B cell (primary cell): Measurements from ENCODE around the gene FOXL2. TPM values are rescaled to one million over a fixed set of nuclear protein-coding genes. Genes with fewer than 3 reads are reported as not detected.

Source experiments
- ATAC-seq: fragments of 200-7000 bp; cut with Tn5 transposase; one replicate; pipeline ENCODE4 v1.10.0; 2021; ENCODE audit warnings: low read depth, mild to moderate bottlenecking, moderate number of reproducible peaks, moderate library complexity
- CTCF ChIA-PET: fragments of 350-600 bp; sonication (Branson Sonifier 250); formaldehyde crosslinking; loops from one replicate; lab custom pipeline; 2021; ENCODE audit warnings: antibody characterized with exemption, inconsistent platforms; lab: Charles Lee
- POLR2A ChIA-PET: fragments of 350-600 bp; sonication (Branson Sonifier 250); formaldehyde crosslinking; loops from one replicate; lab custom pipeline; 2021; ENCODE audit warnings: antibody characterized with exemption; lab: Charles Lee
- DNase-seq: peaks from one replicate; pipeline ENCODE4 v3.0.0; 2013
- H2AFZ ChIP-seq: 2 replicates; pipeline ENCODE4 v1.6.1; 2012; ENCODE audit warnings: mild to moderate bottlenecking, low read depth, low read length; ENCODE audit not compliant: insufficient read depth, poor library complexity, severe bottlenecking
- H3K27ac ChIP-seq, 2 donors: 1 replicate in 1 of 2; 2 replicates in 1 of 2; pipeline ENCODE4 v1.5.1; 2012 to 2013; ENCODE audit warnings: low read length in 2 of 2, mild to moderate bottlenecking in 2 of 2, moderate library complexity in 1 of 2
- H3K27me3 ChIP-seq, 4 experiments: fragments of 200-600 bp in 1 of 4; sonication (generic) in 1 of 4; replicated peaks in 1 of 4; 1 replicate in 2 of 4; 2 replicates in 2 of 4; pipeline versions ENCODE4 v1.6.1 to v1.7.0; 2013 to 2016; ENCODE audit warnings: low read length in 3 of 4, mild to moderate bottlenecking in 2 of 4, mixed read lengths in 1 of 4, moderate library complexity in 1 of 4; ENCODE audit not compliant: insufficient read depth in 4 of 4, control insufficient read depth in 3 of 4; ENCODE audit errors: control extremely low read depth in 1 of 4
- H3K36me3 ChIP-seq, 2 experiments: replicated peaks in 1 of 2; 1 replicate in 1 of 2; 2 replicates in 1 of 2; pipeline versions ENCODE4 v1.6.1 to v1.7.1; 2013; ENCODE audit warnings: low read length in 1 of 2; ENCODE audit not compliant: insufficient read depth in 2 of 2, control insufficient read depth in 1 of 2; ENCODE audit errors: control extremely low read depth in 1 of 2, extremely low read depth in 1 of 2
- H3K4me1 ChIP-seq, 2 donors: fragments of 200-600 bp in 1 of 2; sonication (generic) in 1 of 2; 1 replicate in 1 of 2; 2 replicates in 1 of 2; pipeline versions ENCODE4 v1.5.1 to v1.6.1; 2013 to 2017; ENCODE audit warnings: low read length in 2 of 2; ENCODE audit not compliant: control insufficient read depth in 2 of 2, insufficient read depth in 2 of 2
- H3K4me2 ChIP-seq: replicated peaks from 2 replicates; pipeline ENCODE3; 2012; ENCODE audit warnings: mild to moderate bottlenecking, low read depth, low read length; ENCODE audit not compliant: poor library complexity, severe bottlenecking
- H3K4me3 ChIP-seq, 5 experiments: fragments of 200-600 bp in 1 of 5; sonication (generic) in 1 of 5; 1 replicate in 3 of 5; 2 replicates in 2 of 5; pipeline versions ENCODE4 v1.5.1 to v1.7.0; 2011 to 2016; ENCODE audit warnings: low read length in 4 of 5, mild to moderate bottlenecking in 4 of 5, low read depth in 2 of 5, control low read depth in 1 of 5, moderate library complexity in 1 of 5; ENCODE audit not compliant: insufficient read depth in 1 of 5; ENCODE audit errors: control extremely low read depth in 1 of 5, extremely low read depth in 1 of 5
- H3K79me2 ChIP-seq: fragments of 200-600 bp; sonication (generic); one replicate; pipeline ENCODE4 v1.6.0; 2016; ENCODE audit warnings: low read length; ENCODE audit not compliant: control insufficient read depth, insufficient read depth
- H3K9ac ChIP-seq: fragments of 200-600 bp; sonication (generic); 2 replicates; pipeline ENCODE4 v1.6.1; 2017; ENCODE audit warnings: mild to moderate bottlenecking, low read length, moderate library complexity
- H3K9me3 ChIP-seq, 3 donors: one replicate each; pipeline versions ENCODE4 v1.6.1 to v1.7.1; 2013; ENCODE audit warnings: low read length in 2 of 3; ENCODE audit not compliant: control insufficient read depth in 2 of 3, insufficient read depth in 1 of 3; ENCODE audit errors: control extremely low read depth in 1 of 3
- H4K20me1 ChIP-seq: 2 replicates; pipeline ENCODE4 v1.6.0; 2012; ENCODE audit warnings: mild to moderate bottlenecking, low read length; ENCODE audit not compliant: insufficient read depth, control insufficient read depth, poor library complexity, severe bottlenecking
- H3K27ac Mint-ChIP-seq: one replicate; pipeline ENCODE4 v1.8.0; 2021; ENCODE audit warnings: mixed read lengths
- H3K27me3 Mint-ChIP-seq: one replicate; pipeline ENCODE4 v1.8.0; 2021; ENCODE audit warnings: mixed read lengths
- H3K4me1 Mint-ChIP-seq: one replicate; pipeline ENCODE4 v1.8.0; 2021; ENCODE audit warnings: mixed read lengths
- H3K4me3 Mint-ChIP-seq: one replicate; pipeline ENCODE4 v1.8.0; 2021; ENCODE audit warnings: mixed read lengths
- H3K9me3 Mint-ChIP-seq: one replicate; pipeline ENCODE4 v1.8.0; 2022; ENCODE audit warnings: mixed read lengths; ENCODE audit not compliant: insufficient read depth
- CTCF ChIP-seq: fragments of 200-600 bp; IDR thresholded peaks from one replicate; pipeline ENCODE4 v1.8.0; 2022; ENCODE audit warnings: antibody characterized with exemption, mild to moderate bottlenecking
- EZH2 ChIP-seq: IDR thresholded peaks from 2 replicates; pipeline ENCODE4 v1.6.1; 2012; ENCODE audit warnings: borderline replicate concordance, low read depth, mild to moderate bottlenecking, moderate library complexity, low read length; ENCODE audit not compliant: insufficient read depth, poor library complexity, severe bottlenecking
- WGBS: methylation state at CpG from one replicate; pipeline ENCODE4 v1.1.5; 2013; ENCODE audit warnings: missing lambda C conversion rate; ENCODE audit not compliant: insufficient coverage; 5-methylcytosine and 5-hydroxymethylcytosine counted together
- intact Hi-C: fragments of 100-400 bp; cut with micrococcal nuclease; formaldehyde crosslinking; loops from one replicate; pipeline ENCODE4 v1.10.0; 2022
- polyA plus RNA-seq: library from polyadenylated mRNA; depleted of rRNA; stranded (reverse); fragments of >200 nt; gene quantifications from 2 replicates; pipeline ENCODE4 v1.2.3, GENCODE V29; 2012
- total RNA-seq, 2 donors: library from RNA; stranded (reverse); fragments of 120-200 nt in 1 of 2; gene quantifications; 1 replicate in 1 of 2; 2 replicates in 1 of 2; pipeline versions ENCODE4 v1.2.3 to v1.2.4, GENCODE V29; 2013 to 2022

Gene FOXL2
- total and polyA plus RNA-seq, 2 donors (not counting 1 experiment from before 2014, with no cell fraction given): not detected

- peak; percentile 77 for DNase-seq
- peak overlapping the region in 4 of 5 experiments; percentile 10 to 55 (median 38) for H3K4me3 ChIP-seq
- ATAC-seq: peak; percentile 87
- peak overlapping the region; percentile 54 for H3K9ac ChIP-seq
- no peak overlapping the region for H3K27ac Mint-ChIP-seq
- peaks cover 0 to 42% (median 1%) of the 10 kb centered on the region in 3 donors for H3K9me3 ChIP-seq
- CTCF ChIA-PET: interaction anchor here (0.5 to 5.1 kb wide), 21 partner anchors 9 to 607 kb away, joined by 3 to 92 read pairs (median 5); partner anchors contain the start of genes CEP70, FOXL2 and FOXL2NB
- peaks cover 67% of the 10 kb centered on the region for H3K27me3 Mint-ChIP-seq
- no peak overlapping the region for H3K27ac ChIP-seq
- H3K36me3 ChIP-seq: no peaks in the 10 kb centered on the region
- H3K4me2 ChIP-seq: peak overlapping the region; percentile 91
- peaks cover 0 to 80% (median 58%) of the 10 kb centered on the region in 4 experiments for H3K27me3 ChIP-seq
- H3K9me3 Mint-ChIP-seq: no peaks in the 10 kb centered on the region
- WGBS: 2% methylated on average over 58 of the region's 58 CpGs
- POLR2A ChIA-PET: interaction anchor here (0.5 to 0.6 kb wide), 2 partner anchors 290 to 748 kb away, joined by 3 to 6 read pairs; no protein-coding TSS in a partner anchor
- H3K4me1 Mint-ChIP-seq: peaks cover 32% of the 10 kb centered on the region
- peaks cover 46 to 47% of the 10 kb centered on the region in 2 donors for H3K4me1 ChIP-seq
- H4K20me1 ChIP-seq: no peaks in the 10 kb centered on the region
- peak overlapping the region; percentile 80 for H3K4me3 Mint-ChIP-seq
- TF ChIP-seq CTCF (peak; percentile 97), EZH2 (peak; percentile 77)
- H2AFZ ChIP-seq: peak overlapping the region; percentile 71
- H3K79me2 ChIP-seq: no peaks in the 10 kb centered on the region
- intact Hi-C loops: no loop called here
Observed at GRCh38 chr3:138935863-138936740, 10.8 kb downstream of the FOXL2 start.
